Activated naive CD8-positive, alpha-beta T cell treated with anti-CD3 and anti-CD28 coated beads, Interleukin-2, amount 10 ng/mL, durations not matched to agents 7 days and 5 days (primary cell): ENCODE results near the gene TLE1. TPM values are rescaled to one million over a fixed set of nuclear protein-coding genes. Genes with fewer than 3 reads are reported as not detected.

Experiments used
- ATAC-seq: fragments of 150-1000 bp; cut with Tn5 transposase; one replicate; pipeline ENCODE4 v1.10.0; 2021; ENCODE audit warnings: low read depth, moderate library complexity
- POLR2A ChIA-PET: fragments of 350-600 bp; sonication (Branson Sonifier 250); formaldehyde crosslinking; loops from one replicate; lab custom pipeline; 2021; ENCODE audit warnings: antibody characterized with exemption; lab: Charles Lee
- DNase-seq: peaks from one replicate; pipeline ENCODE4 v3.0.0; 2021
- H3K27ac Mint-ChIP-seq: one replicate; pipeline ENCODE4 v1.8.0; 2022; ENCODE audit warnings: mild to moderate bottlenecking, mixed read lengths
- H3K27me3 Mint-ChIP-seq: one replicate; pipeline ENCODE4 v1.8.0; 2022; ENCODE audit warnings: mild to moderate bottlenecking, moderate library complexity, mixed read lengths
- H3K36me3 Mint-ChIP-seq: one replicate; pipeline ENCODE4 v1.8.0; 2021; ENCODE audit warnings: mild to moderate bottlenecking, mixed read lengths
- H3K4me1 Mint-ChIP-seq: one replicate; pipeline ENCODE4 v1.8.0; 2021; ENCODE audit warnings: mixed read lengths
- H3K4me3 Mint-ChIP-seq: one replicate; pipeline ENCODE4 v1.8.0; 2022; ENCODE audit warnings: mild to moderate bottlenecking, moderate library complexity, mixed read lengths
- H3K9me3 Mint-ChIP-seq: one replicate; pipeline ENCODE4 v1.8.0; 2021; ENCODE audit warnings: mixed read lengths
- total RNA-seq, 2 experiments: library from RNA; stranded (reverse); gene quantifications; one replicate each; pipeline ENCODE4 v1.2.3, GENCODE V29; 2021

TLE1 gene
- total RNA-seq, 2 experiments from 2014 or later, result 0.43 to 0.91 TPM

GRCh38 chr9:81559197-81559596, 130.2 kb downstream of the TLE1 start:
- Mint-ChIP-seq H3K36me3 (no peaks in the 10 kb centered on the region), H3K27ac (no peak overlapping the region), H3K27me3 (peaks cover 3% of the 10 kb centered on the region), H3K9me3 (no peaks in the 10 kb centered on the region), H3K4me3 (no peak overlapping the region), H3K4me1 (no peaks in the 10 kb centered on the region)
- POLR2A ChIA-PET, result no interaction called here
- DNase-seq (no peak), ATAC-seq (no peak)

DNA sequence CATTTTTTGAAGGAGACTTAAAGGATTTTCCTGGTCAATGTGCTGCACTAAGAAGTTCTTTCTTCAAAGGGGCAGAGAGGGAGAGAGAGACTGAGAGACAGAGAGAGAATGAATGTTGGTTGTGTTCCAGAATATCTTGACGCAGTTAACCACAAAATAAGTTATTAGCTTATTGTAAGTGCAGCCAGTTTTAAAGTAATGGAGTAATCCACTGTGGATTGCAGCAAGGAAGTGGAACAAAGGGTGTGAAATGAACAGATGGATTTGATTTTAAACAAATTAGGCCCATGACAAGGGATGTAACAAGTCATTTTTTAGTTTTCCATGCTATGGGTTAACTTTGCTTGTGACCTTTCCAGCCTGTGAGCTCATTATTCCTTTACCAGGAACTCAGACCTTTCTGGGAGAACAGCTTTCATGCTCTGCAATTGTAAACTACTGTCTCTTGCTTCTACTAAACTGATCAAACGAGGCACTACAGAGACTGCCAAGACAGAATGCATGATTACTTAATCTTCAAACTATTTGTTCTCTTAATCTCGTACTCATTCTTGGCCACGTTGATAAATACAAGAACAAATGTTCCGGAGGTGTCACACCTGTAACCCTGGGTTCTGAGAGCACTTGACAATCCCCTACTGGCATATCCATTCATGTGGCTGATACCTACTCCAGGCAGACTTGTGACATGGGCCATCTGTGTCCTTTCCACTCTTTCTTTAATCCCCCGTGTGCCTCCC, 131.1 kb downstream of the TLE1 start:
- POLR2A ChIA-PET, result no interaction called here
- ATAC-seq (no peak), DNase-seq (no peak)
- Mint-ChIP-seq H3K27me3 (peaks cover 3% of the 10 kb centered on the region), H3K9me3 (no peaks in the 10 kb centered on the region), H3K27ac (no peak overlapping the region), H3K4me1 (no peaks in the 10 kb centered on the region), H3K4me3 (no peak overlapping the region), H3K36me3 (no peaks in the 10 kb centered on the region)

DNA sequence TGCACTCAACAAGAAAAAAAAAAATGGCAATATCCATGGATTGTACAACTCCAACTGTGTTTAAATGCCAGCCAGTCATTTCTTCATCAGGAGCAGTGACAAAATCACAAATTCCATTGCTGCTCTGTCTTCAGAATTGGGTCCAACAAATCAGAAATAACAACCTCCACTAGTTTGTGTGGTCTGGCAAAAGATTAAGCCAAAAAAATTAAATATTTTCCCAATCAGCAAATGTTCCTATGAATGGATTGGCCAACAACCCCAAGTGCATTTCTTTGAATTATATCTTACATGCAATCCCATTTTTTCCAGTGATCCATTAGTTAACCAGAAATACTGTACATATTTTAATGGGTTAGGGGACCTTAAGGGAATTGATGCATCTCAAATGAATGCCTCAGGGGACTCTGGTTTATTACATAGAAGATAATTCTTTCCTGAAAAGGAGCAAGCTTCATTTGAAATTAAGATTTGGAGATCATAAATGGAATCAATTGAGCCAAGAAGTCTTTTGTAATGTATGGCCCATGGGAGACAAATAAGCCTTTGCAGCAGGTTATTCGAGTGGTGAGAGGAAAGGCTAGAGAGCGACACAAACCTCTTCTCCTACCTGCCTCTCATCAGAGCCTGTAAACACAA, 131.8 kb downstream of the TLE1 start:
- POLR2A ChIA-PET, result no interaction called here
- no peak overlapping the region for H3K4me3 Mint-ChIP-seq

GRCh38 chr9:81556923-81557322, 132.4 kb downstream of the TLE1 start:
- peaks cover 3% of the 10 kb centered on the region for H3K27me3 Mint-ChIP-seq

More for the DNA sequence above, 131.8 kb downstream of the TLE1 start:
- Mint-ChIP-seq H3K4me1 (no peaks in the 10 kb centered on the region), H3K27ac (no peak overlapping the region), H3K9me3 (no peaks in the 10 kb centered on the region), H3K36me3 (no peaks in the 10 kb centered on the region), H3K27me3 (peaks cover 3% of the 10 kb centered on the region)
- DNase-seq, result no peak
- no peak for ATAC-seq

GRCh38 chr9:81552581-81552991, 136.8 kb downstream of the TLE1 start:
- ATAC-seq, result no peak
- Mint-ChIP-seq H3K27ac (no peak overlapping the region), H3K4me3 (no peak overlapping the region), H3K4me1 (no peaks in the 10 kb centered on the region), H3K9me3 (no peaks in the 10 kb centered on the region), H3K36me3 (no peaks in the 10 kb centered on the region), H3K27me3 (no peaks in the 10 kb centered on the region)
- DNase-seq, result no peak
- POLR2A ChIA-PET, result no interaction called here

More at GRCh38 chr9:81556923-81557322, 132.4 kb downstream of the TLE1 start:
- H3K36me3 Mint-ChIP-seq, result no peaks in the 10 kb centered on the region
- no peaks in the 10 kb centered on the region for H3K4me1 Mint-ChIP-seq
- DNase-seq (no peak), ATAC-seq (no peak)
- no peak overlapping the region for H3K27ac Mint-ChIP-seq
- POLR2A ChIA-PET, result no interaction called here
- no peak overlapping the region for H3K4me3 Mint-ChIP-seq
- no peaks in the 10 kb centered on the region for H3K9me3 Mint-ChIP-seq

GRCh38 chr9:81550207-81550583, 139.2 kb downstream of the TLE1 start:
- POLR2A ChIA-PET, result no interaction called here
- H3K4me3 Mint-ChIP-seq, result no peak overlapping the region
- DNase-seq (no peak), ATAC-seq (no peak)
- H3K36me3 Mint-ChIP-seq, result no peaks in the 10 kb centered on the region
- no peaks in the 10 kb centered on the region for H3K4me1 Mint-ChIP-seq
- no peak overlapping the region for H3K27ac Mint-ChIP-seq
- H3K27me3 Mint-ChIP-seq, result no peaks in the 10 kb centered on the region
- H3K9me3 Mint-ChIP-seq, result no peaks in the 10 kb centered on the region

DNA sequence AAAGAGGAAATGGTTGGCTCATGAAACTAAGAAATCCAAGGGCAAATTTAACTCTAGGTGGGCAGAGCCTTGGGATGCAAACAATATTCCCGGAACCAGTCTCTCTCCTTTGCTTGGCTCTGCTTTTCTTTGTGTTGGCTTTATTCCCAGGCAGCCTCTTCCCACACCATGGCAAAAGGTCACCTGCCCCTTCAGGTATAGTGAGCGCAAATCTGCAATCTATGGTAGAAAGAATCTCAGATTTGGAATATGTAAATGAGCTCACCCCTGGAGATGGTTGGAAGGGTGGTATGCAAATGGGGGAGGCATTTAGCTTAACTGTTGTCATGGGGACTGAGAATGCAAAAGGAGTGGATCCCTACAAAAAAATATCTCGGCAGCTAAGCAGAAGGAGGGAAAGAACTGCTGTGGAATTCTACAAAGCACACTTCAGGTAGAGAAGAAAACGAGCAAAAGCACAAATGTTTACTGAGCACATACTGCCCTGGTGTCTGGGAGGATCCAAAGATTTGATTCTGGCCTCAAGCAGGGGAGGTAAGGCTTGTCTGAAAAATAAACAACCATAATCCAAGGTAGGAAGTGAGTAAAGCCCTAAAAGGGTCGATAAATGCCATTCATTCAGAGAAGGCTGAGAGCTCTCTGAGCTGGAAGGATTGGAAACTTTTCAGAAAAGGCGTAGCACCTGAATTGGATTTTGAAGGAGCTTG, 139.7 kb downstream of the TLE1 start:
- Mint-ChIP-seq H3K27ac (no peak overlapping the region), H3K4me1 (no peaks in the 10 kb centered on the region), H3K9me3 (no peaks in the 10 kb centered on the region), H3K4me3 (no peak overlapping the region), H3K36me3 (no peaks in the 10 kb centered on the region), H3K27me3 (no peaks in the 10 kb centered on the region)
- DNase-seq (no peak), ATAC-seq (no peak)
- POLR2A ChIA-PET, result no interaction called here

- H3K27me3 Mint-ChIP-seq, result no peaks in the 10 kb centered on the region
- no peak overlapping the region for H3K4me3 Mint-ChIP-seq
- no peak overlapping the region for H3K27ac Mint-ChIP-seq
- no peaks in the 10 kb centered on the region for H3K36me3 Mint-ChIP-seq
- ATAC-seq (no peak), DNase-seq (no peak)
- POLR2A ChIA-PET, result no interaction called here
- no peaks in the 10 kb centered on the region for H3K9me3 Mint-ChIP-seq
- H3K4me1 Mint-ChIP-seq, result no peaks in the 10 kb centered on the region
Observed at GRCh38 chr9:81548911-81549310, 140.4 kb downstream of the TLE1 start.

DNA sequence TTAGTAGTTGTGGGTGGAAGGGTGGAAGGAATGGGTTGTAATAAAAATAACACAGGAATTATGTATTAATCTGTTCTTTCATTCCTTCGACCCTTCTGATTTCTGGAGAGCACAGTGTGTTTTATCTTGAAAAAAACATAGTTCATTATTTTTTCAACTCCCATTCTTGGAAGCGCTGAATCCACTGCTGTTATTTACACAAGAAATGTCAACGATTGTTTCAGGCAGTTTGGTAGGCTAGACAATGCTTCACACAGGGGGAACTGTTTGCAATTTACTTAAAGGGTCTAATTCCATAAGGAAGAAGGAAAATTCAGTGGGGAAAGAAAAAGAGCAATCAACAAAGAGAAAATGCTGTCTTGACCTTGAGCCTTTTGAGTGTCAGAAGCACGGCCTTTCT, 142.9 kb downstream of the TLE1 start:
- Mint-ChIP-seq H3K36me3 (no peaks in the 10 kb centered on the region), H3K9me3 (no peaks in the 10 kb centered on the region), H3K27me3 (no peaks in the 10 kb centered on the region), H3K4me3 (no peak overlapping the region), H3K27ac (no peak overlapping the region), H3K4me1 (no peaks in the 10 kb centered on the region)
- no peak for ATAC-seq
- DNase-seq, result no peak
- POLR2A ChIA-PET, result no interaction called here

GRCh38 chr9:81543695-81544094, 145.7 kb downstream of the TLE1 start:
- Mint-ChIP-seq H3K4me1 (no peaks in the 10 kb centered on the region), H3K9me3 (no peaks in the 10 kb centered on the region), H3K27ac (no peak overlapping the region), H3K4me3 (no peak overlapping the region), H3K36me3 (no peaks in the 10 kb centered on the region), H3K27me3 (no peaks in the 10 kb centered on the region)
- ATAC-seq (no peak), DNase-seq (no peak)
- POLR2A ChIA-PET, result no interaction called here

GRCh38 chr9:81542118-81542889, 147.0 kb downstream of the TLE1 start:
- Mint-ChIP-seq H3K4me1 (no peaks in the 10 kb centered on the region), H3K36me3 (no peaks in the 10 kb centered on the region), H3K4me3 (no peak overlapping the region), H3K9me3 (no peaks in the 10 kb centered on the region), H3K27ac (no peak overlapping the region), H3K27me3 (no peaks in the 10 kb centered on the region)
- DNase-seq (no peak), ATAC-seq (no peak)
- POLR2A ChIA-PET, result no interaction called here

- no peak overlapping the region for H3K27ac Mint-ChIP-seq
- no peaks in the 10 kb centered on the region for H3K9me3 Mint-ChIP-seq
- H3K36me3 Mint-ChIP-seq, result no peaks in the 10 kb centered on the region
- POLR2A ChIA-PET, result no interaction called here
- H3K4me1 Mint-ChIP-seq, result no peaks in the 10 kb centered on the region
- ATAC-seq, result no peak
- no peak overlapping the region for H3K4me3 Mint-ChIP-seq
- H3K27me3 Mint-ChIP-seq, result no peaks in the 10 kb centered on the region
- DNase-seq, result no peak
Observed at GRCh38 chr9:81540142-81540710, 149.1 kb downstream of the TLE1 start.

- no peak for ATAC-seq
- no peaks in the 10 kb centered on the region for H3K4me1 Mint-ChIP-seq
- H3K9me3 Mint-ChIP-seq, result no peaks in the 10 kb centered on the region
- H3K27me3 Mint-ChIP-seq, result no peaks in the 10 kb centered on the region
- H3K27ac Mint-ChIP-seq, result no peak overlapping the region
- H3K36me3 Mint-ChIP-seq, result no peaks in the 10 kb centered on the region
- H3K4me3 Mint-ChIP-seq, result no peak overlapping the region
- POLR2A ChIA-PET, result no interaction called here
- no peak for DNase-seq
Observed at GRCh38 chr9:81539317-81539716, 150.0 kb downstream of the TLE1 start.
